GM19351 (cell line): Measurements from ENCODE around the gene BCAS4.
"Not testable (repeated sequence)": the region's sequence is repeated elsewhere in the genome, so short reads cannot be mapped to it uniquely, and the experiment has no call there.

Experiments
- ATAC-seq: cut with Tn5 transposase; IDR thresholded peaks from one replicate; pipeline ENCODE4 v1.9.1; 2021; ENCODE audit warnings: mild to moderate bottlenecking, moderate library complexity; ENCODE audit not compliant: unreplicated experiment

The BCAS4 gene

GRCh38 chr20:50874111-50874757, 79.4 kb downstream of the BCAS4 start:
- ATAC-seq, result no peak

- ATAC-seq, result no peak
Observed at GRCh38 chr20:50874758-50875665, 80.2 kb downstream of the BCAS4 start.

GRCh38 chr20:50876063-50876685, 81.3 kb downstream of the BCAS4 start:
- ATAC-seq, result no peak

- no peak for ATAC-seq
Observed at GRCh38 chr20:50876816-50877215, 82.0 kb downstream of the BCAS4 start.

GRCh38 chr20:50877232-50877743, 82.4 kb downstream of the BCAS4 start:
- ATAC-seq, result no peak

GRCh38 chr20:50879649-50880550, 85.0 kb downstream of the BCAS4 start:
- ATAC-seq, result no peak

GRCh38 chr20:50881759-50882424, 87.0 kb downstream of the BCAS4 start:
- ATAC-seq, result not testable (repeated sequence)

GRCh38 chr20:50883856-50884255, 89.0 kb downstream of the BCAS4 start:
- ATAC-seq, result no peak

GRCh38 chr20:50885068-50885467, 90.2 kb downstream of the BCAS4 start:
- no peak for ATAC-seq

- ATAC-seq, result no peak
Observed at GRCh38 chr20:50885781-50886180, 90.9 kb downstream of the BCAS4 start.

GRCh38 chr20:50886184-50886790, 91.4 kb downstream of the BCAS4 start:
- no peak for ATAC-seq

GRCh38 chr20:50887576-50887975, 92.7 kb downstream of the BCAS4 start:
- no peak for ATAC-seq

GRCh38 chr20:50891138-50891537, 96.3 kb downstream of the BCAS4 start:
- ATAC-seq, result no peak

GRCh38 chr20:50892394-50892793, 97.5 kb downstream of the BCAS4 start:
- ATAC-seq, result no peak

- ATAC-seq, result no peak
Observed at GRCh38 chr20:50893620-50894019, 98.8 kb downstream of the BCAS4 start.

- ATAC-seq, result no peak
Observed at GRCh38 chr20:50895111-50895830, 100.4 kb downstream of the BCAS4 start.

- no peak for ATAC-seq
Observed at GRCh38 chr20:50898475-50898874, 103.6 kb downstream of the BCAS4 start.

GRCh38 chr20:50900261-50900660, 105.4 kb downstream of the BCAS4 start:
- ATAC-seq, result no peak

GRCh38 chr20:50901301-50901700, 106.4 kb downstream of the BCAS4 start:
- ATAC-seq, result no peak
